ENCODE results near the gene CDH15.
A peak's percentile ranks its signal among the peaks of the same experiment; 100 is the strongest.

The CDH15 gene, protein sequence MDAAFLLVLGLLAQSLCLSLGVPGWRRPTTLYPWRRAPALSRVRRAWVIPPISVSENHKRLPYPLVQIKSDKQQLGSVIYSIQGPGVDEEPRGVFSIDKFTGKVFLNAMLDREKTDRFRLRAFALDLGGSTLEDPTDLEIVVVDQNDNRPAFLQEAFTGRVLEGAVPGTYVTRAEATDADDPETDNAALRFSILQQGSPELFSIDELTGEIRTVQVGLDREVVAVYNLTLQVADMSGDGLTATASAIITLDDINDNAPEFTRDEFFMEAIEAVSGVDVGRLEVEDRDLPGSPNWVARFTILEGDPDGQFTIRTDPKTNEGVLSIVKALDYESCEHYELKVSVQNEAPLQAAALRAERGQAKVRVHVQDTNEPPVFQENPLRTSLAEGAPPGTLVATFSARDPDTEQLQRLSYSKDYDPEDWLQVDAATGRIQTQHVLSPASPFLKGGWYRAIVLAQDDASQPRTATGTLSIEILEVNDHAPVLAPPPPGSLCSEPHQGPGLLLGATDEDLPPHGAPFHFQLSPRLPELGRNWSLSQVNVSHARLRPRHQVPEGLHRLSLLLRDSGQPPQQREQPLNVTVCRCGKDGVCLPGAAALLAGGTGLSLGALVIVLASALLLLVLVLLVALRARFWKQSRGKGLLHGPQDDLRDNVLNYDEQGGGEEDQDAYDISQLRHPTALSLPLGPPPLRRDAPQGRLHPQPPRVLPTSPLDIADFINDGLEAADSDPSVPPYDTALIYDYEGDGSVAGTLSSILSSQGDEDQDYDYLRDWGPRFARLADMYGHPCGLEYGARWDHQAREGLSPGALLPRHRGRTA

DNA sequence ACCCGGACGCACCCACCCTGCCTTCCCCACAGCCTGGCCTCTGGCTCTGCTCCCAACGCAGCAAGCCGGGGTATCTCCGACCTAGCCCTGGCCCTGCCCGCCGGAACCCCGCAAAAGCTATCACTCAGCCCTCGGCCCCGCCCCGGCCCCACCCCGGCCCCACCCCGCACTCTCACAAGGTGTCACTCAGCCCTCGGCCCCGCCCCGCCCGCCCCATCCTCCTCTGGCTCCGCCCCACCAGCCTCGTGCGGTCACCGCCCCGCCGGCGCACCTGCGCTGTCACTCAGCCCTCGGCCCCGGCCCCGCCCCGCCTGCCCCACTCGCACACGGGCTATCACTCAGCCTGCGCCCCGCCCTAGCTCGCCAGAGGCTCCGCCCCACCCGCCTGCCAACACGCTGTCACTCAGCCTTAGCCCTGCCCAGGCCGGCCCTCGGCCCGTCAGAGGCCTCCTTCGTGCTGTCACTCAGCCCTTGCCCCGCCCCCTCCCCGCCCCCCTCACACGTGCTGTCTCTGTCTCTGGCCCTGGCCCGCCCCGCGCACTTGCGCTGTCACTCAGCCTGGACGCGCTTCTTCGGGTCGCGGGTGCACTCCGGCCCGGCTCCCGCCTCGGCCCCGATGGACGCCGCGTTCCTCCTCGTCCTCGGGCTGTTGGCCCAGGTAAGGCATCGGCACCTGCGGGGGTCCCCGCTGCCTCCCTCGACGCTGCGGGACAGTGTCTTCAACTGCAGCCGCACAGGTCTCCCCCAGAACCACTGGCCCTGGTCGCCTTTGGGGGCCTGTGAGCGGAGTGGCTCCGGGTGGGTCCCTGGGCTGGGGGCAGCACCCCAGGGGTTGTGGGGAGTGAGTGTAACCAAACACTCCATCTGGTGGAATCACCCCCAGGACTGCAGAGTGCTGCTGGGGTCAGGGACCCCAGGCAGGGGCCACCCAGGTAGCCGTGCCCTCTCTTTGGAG is at the start of gene CDH15:
CDH15 (plus strand) TSS at position 533 of the 955 bp plus-strand sequence; CDS start at position 617, 84 bp downstream.
- peaks cover 44% of the 10 kb centered on the region for H3K27me3 ChIP-seq (replicated peaks; ENCODE audit: control insufficient read depth, insufficient read depth, low read length)
- peaks cover 15% of the 10 kb centered on the region for H3K4me1 ChIP-seq (ENCODE audit: control insufficient read depth, insufficient read depth, low read length)
- no peaks in the 10 kb centered on the region for H3K9me3 ChIP-seq (ENCODE audit: control insufficient read depth, low read length)
- H3K36me3 ChIP-seq (ENCODE audit: control insufficient read depth, insufficient read depth, low read length, severe bottlenecking), result no peaks in the 10 kb centered on the region
- H3K4me3 ChIP-seq (ENCODE audit: low read length), result no peak within 1 kb of the TSS
- no peak within 1 kb of the TSS for H3K9ac ChIP-seq (ENCODE audit: low read length)
- peak; percentile 89 for DNase-seq (ENCODE audit: low read depth)

DNA sequence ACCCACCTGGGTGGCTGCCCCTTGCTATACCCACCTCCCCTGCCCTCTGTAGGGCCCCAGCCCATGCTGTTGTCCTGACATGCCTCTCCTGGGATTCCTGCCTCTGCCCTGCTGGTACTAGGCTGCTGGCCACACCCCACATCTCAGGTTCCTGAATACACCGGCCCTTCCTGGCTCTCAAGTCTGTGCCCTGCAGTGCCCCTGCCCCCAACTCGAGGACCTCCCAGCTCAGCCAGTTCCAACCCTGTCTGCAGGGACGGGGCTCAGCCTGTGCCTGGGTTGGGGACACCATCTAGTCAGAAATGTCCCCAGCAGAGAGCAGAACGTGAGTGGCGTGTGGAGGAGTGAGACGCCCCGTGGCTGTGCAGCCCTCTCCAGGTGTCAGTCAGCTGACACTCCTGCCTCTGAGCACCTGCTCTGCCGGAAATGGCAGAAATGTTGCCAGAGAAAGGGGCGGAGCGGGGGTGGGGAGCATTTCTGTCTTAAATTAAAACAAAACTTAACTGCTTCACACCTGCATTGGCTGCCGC is 49.2 kb upstream of the CDH15 start:
- peaks cover 54% of the 10 kb centered on the region for H3K36me3 ChIP-seq (ENCODE audit: control insufficient read depth, insufficient read depth, low read length, severe bottlenecking)
- H3K27me3 ChIP-seq (replicated peaks; ENCODE audit: control insufficient read depth, insufficient read depth, low read length), result no peaks in the 10 kb centered on the region
- H3K4me1 ChIP-seq (ENCODE audit: control insufficient read depth, insufficient read depth, low read length), result no peaks in the 10 kb centered on the region

DNA sequence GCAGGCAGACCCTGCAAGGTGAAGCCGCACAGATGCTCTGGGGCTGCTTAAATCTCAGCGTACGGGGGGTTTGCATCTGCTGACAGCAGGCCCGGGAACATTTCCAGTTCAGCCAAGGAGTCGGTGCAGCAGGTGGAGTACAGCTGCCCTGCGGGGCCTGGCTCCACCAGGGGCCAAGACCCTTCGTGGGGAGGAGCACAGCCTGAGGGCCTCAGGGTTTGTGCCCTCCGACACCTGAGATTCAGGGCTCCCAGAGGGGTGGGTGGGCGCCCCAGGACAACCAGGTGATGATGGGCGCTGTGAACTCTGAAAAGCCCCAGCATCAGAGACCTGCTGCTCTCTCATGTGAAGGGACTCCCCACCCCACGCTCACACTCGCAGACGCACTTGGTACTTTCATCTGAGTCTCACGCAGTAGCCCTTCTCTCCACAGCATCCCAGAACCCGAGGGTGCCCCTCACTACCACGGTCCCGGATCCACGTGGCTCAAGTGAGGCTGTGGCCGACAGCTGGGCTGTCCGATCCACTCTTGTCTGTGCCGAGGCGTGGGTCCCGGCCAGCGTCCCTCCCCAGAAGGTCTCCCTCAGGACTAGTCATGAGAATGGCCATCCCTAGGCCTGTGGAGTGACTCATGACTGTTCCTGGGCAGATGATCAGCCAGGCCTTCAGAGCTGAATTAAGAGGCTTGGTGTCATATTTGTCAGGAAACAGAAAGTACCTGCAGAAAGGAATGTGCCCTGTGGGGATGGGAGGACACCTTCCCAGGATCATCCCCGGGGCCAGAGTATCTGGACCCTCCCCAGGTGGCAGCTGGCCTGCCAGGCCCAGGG is 48.3 kb upstream of the CDH15 start:
- DNase-seq (ENCODE audit: low read depth), result no peak
- H3K36me3 ChIP-seq (ENCODE audit: control insufficient read depth, insufficient read depth, low read length, severe bottlenecking), result peaks cover 45% of the 10 kb centered on the region
- no peaks in the 10 kb centered on the region for H3K9me3 ChIP-seq (ENCODE audit: control insufficient read depth, low read length)

More for the DNA sequence above, 49.2 kb upstream of the CDH15 start:
- no peak for DNase-seq (ENCODE audit: low read depth)
- Histone ChIP-seq H3K9ac (ENCODE audit: low read length) (no peak overlapping the region), H3K4me3 (ENCODE audit: low read length) (no peak overlapping the region), H3K9me3 (ENCODE audit: control insufficient read depth, low read length) (no peaks in the 10 kb centered on the region)

GRCh38 chr16:89123831-89124100 is 47.8 kb upstream of the CDH15 start:
- no peak overlapping the region for H3K9ac ChIP-seq (ENCODE audit: low read length)
- H3K9me3 ChIP-seq (ENCODE audit: control insufficient read depth, low read length), result no peaks in the 10 kb centered on the region
- DNase-seq (ENCODE audit: low read depth), result no peak
- H3K36me3 ChIP-seq (ENCODE audit: control insufficient read depth, insufficient read depth, low read length, severe bottlenecking), result peaks cover 46% of the 10 kb centered on the region
- no peak overlapping the region for H3K4me3 ChIP-seq (ENCODE audit: low read length)
- H3K4me1 ChIP-seq (ENCODE audit: control insufficient read depth, insufficient read depth, low read length), result no peaks in the 10 kb centered on the region
- H3K27me3 ChIP-seq (replicated peaks; ENCODE audit: control insufficient read depth, insufficient read depth, low read length), result no peaks in the 10 kb centered on the region

More for the DNA sequence above, 48.3 kb upstream of the CDH15 start:
- no peak overlapping the region for H3K4me3 ChIP-seq (ENCODE audit: low read length)
- no peaks in the 10 kb centered on the region for H3K4me1 ChIP-seq (ENCODE audit: control insufficient read depth, insufficient read depth, low read length)
- no peaks in the 10 kb centered on the region for H3K27me3 ChIP-seq (replicated peaks; ENCODE audit: control insufficient read depth, insufficient read depth, low read length)
- H3K9ac ChIP-seq (ENCODE audit: low read length), result no peak overlapping the region

DNA sequence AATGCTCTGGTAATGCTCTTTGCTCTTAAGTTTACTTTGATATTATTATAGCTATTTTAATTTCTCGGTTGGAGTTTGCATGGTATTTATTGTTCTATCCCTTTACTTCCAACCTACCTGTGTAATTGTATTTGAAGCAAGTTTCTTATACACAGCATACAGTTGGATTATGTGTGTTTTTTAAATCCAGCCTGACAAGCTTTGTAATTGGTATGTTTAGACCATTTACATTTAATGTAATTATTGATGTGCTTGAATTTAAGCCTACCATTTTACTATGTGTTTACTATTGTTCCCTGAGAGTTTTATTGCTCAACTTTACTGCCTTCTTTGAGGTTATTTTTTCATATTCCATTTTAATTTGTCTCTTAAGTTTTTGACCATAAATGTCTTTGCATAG is 42.2 kb upstream of the CDH15 start:
- no peaks in the 10 kb centered on the region for H3K27me3 ChIP-seq (replicated peaks; ENCODE audit: control insufficient read depth, insufficient read depth, low read length)
- no peaks in the 10 kb centered on the region for H3K4me1 ChIP-seq (ENCODE audit: control insufficient read depth, insufficient read depth, low read length)
- H3K4me3 ChIP-seq (ENCODE audit: low read length), result no peak overlapping the region
- H3K9ac ChIP-seq (ENCODE audit: low read length), result no peak overlapping the region
- H3K36me3 ChIP-seq (ENCODE audit: control insufficient read depth, insufficient read depth, low read length, severe bottlenecking), result peaks cover 35% of the 10 kb centered on the region
- H3K9me3 ChIP-seq (ENCODE audit: control insufficient read depth, low read length), result peaks cover 20% of the 10 kb centered on the region
- no peak for DNase-seq (ENCODE audit: low read depth)

- H3K9me3 ChIP-seq (ENCODE audit: control insufficient read depth, low read length), result peaks cover 20% of the 10 kb centered on the region
- no peak overlapping the region for H3K9ac ChIP-seq (ENCODE audit: low read length)
These were observed 41.1 kb upstream of the CDH15 start for GRCh38 chr16:89130448-89130847.

GRCh38 chr16:89131783-89132182 is 39.8 kb upstream of the CDH15 start:
- no peak for DNase-seq (ENCODE audit: low read depth)
- Histone ChIP-seq H3K36me3 (ENCODE audit: control insufficient read depth, insufficient read depth, low read length, severe bottlenecking) (peaks cover 42% of the 10 kb centered on the region), H3K9me3 (ENCODE audit: control insufficient read depth, low read length) (peaks cover 20% of the 10 kb centered on the region)

More at GRCh38 chr16:89130448-89130847, 41.1 kb upstream of the CDH15 start:
- Histone ChIP-seq H3K4me3 (ENCODE audit: low read length) (no peak overlapping the region), H3K36me3 (ENCODE audit: control insufficient read depth, insufficient read depth, low read length, severe bottlenecking) (peaks cover 38% of the 10 kb centered on the region), H3K4me1 (ENCODE audit: control insufficient read depth, insufficient read depth, low read length) (no peaks in the 10 kb centered on the region), H3K27me3 (replicated peaks; ENCODE audit: control insufficient read depth, insufficient read depth, low read length) (no peaks in the 10 kb centered on the region)
- DNase-seq (ENCODE audit: low read depth), result no peak

DNA sequence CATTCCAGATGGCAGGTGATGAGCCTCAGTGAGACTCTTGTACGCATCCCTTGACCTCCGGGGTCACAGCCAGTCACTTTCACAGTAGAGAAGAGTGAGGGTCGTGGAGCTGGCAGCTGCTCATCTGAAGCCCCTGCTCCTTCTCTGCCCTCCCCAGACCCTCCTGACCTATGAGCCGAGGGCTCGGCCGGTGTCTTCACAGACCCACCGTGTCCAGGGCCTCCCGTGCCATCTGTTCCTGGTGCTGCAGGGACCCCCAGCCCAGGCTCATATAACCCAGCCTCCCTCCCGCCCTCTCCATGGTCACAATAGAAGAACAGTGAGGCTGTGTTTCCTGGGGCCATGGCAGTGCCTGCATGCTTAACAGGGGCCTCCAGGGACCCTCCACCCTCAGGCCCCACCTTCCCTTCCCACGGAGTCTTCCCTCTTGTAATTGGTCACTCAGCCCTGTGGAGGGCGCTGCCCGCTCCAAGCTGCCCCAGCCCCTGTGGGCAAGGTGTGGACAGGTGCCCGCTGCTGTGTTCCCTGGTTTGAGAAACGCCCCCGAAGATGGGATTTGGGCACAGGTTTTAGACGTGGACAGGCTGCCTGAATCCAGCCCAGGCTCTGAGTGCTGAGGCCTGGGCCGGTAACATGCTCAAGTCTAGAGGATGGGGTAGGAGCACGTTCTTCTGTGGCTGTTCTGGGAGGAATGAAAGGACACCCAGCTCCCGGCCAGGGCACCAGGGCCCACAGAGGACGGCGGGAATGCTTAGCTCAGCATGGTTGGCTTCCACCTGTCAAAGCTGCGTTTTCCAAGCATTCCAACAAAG is 39.1 kb upstream of the CDH15 start:
- Histone ChIP-seq H3K27me3 (replicated peaks; ENCODE audit: control insufficient read depth, insufficient read depth, low read length) (no peaks in the 10 kb centered on the region), H3K4me3 (ENCODE audit: low read length) (no peak overlapping the region), H3K9ac (ENCODE audit: low read length) (no peak overlapping the region), H3K4me1 (ENCODE audit: control insufficient read depth, insufficient read depth, low read length) (no peaks in the 10 kb centered on the region), H3K36me3 (ENCODE audit: control insufficient read depth, insufficient read depth, low read length, severe bottlenecking) (peaks cover 44% of the 10 kb centered on the region), H3K9me3 (ENCODE audit: control insufficient read depth, low read length) (peaks cover 20% of the 10 kb centered on the region)
- DNase-seq (ENCODE audit: low read depth), result no peak

More at GRCh38 chr16:89131783-89132182, 39.8 kb upstream of the CDH15 start:
- H3K27me3 ChIP-seq (replicated peaks; ENCODE audit: control insufficient read depth, insufficient read depth, low read length), result no peaks in the 10 kb centered on the region
- H3K9ac ChIP-seq (ENCODE audit: low read length), result no peak overlapping the region
- no peak overlapping the region for H3K4me3 ChIP-seq (ENCODE audit: low read length)
- no peaks in the 10 kb centered on the region for H3K4me1 ChIP-seq (ENCODE audit: control insufficient read depth, insufficient read depth, low read length)

DNA sequence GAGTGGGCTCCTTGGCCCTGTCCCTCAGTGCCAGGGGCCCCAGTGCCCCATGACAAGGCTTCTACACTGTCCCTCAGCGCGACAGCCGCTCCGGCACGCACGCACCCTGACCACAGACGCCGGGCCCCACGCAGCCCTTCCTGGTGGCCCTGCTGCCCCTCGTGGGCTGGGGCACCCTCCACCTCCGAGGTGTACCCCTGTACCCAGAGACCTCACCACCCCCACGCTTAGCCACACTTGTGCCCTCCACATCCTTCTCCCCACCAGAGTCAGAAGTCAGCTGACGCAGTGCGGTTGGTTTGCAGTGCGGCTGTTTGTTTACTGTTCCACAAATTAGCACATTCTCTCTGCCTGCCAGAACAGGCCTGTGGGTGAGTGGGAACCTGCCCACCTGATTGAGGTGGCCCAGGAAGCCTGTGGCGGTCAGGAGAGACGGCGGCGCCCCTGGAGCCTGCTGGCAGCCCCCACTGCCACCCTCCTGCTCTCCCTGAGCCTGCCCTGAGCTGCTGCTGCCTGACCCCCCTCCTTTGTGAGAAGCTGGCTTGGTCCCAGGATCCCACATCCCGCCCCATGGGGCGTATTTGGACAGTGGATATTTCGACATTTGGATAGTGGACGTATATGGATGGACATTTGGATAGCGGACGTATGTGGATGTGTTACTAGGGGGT is 38.0 kb upstream of the CDH15 start:
- Histone ChIP-seq H3K9me3 (ENCODE audit: control insufficient read depth, low read length) (peaks cover 20% of the 10 kb centered on the region), H3K27me3 (replicated peaks; ENCODE audit: control insufficient read depth, insufficient read depth, low read length) (no peaks in the 10 kb centered on the region), H3K36me3 (ENCODE audit: control insufficient read depth, insufficient read depth, low read length, severe bottlenecking) (peaks cover 43% of the 10 kb centered on the region), H3K4me1 (ENCODE audit: control insufficient read depth, insufficient read depth, low read length) (no peaks in the 10 kb centered on the region), H3K9ac (ENCODE audit: low read length) (no peak overlapping the region), H3K4me3 (ENCODE audit: low read length) (no peak overlapping the region)
- no peak for DNase-seq (ENCODE audit: low read depth)
